Dermis blood vessel endothelial cell (primary cell): Measurements from ENCODE around the gene YTHDF1. TPM values are rescaled to one million over a fixed set of nuclear protein-coding genes. Genes with fewer than 3 reads are reported as not detected.
"Not testable (repeated sequence)": the region's sequence is repeated elsewhere in the genome, so short reads cannot be mapped to it uniquely, and the experiment has no call there.

Experiments used
- DNase-seq: peaks from one replicate; pipeline ENCODE4 v3.0.0; 2010
- total RNA-seq: library from RNA; depleted of rRNA; stranded (reverse); fragments of >200 nt; gene quantifications from 2 replicates; pipeline ENCODE4 v1.2.3, GENCODE V29; 2014

YTHDF1 gene
- total RNA-seq, 1 donor from 2014 or later: 18.4 TPM

GRCh38 chr20:63226042-63226943 is 10.4 kb upstream of the YTHDF1 start:
- no peak for DNase-seq

- no peak for DNase-seq
Observed at GRCh38 chr20:63225082-63225454, 9.1 kb upstream of the YTHDF1 start.

GRCh38 chr20:63224412-63225081 is 8.6 kb upstream of the YTHDF1 start:
- peak; percentile 50 for DNase-seq

GRCh38 chr20:63223826-63224207 is 7.9 kb upstream of the YTHDF1 start:
- DNase-seq: no peak

- DNase-seq: peak; percentile 67
Observed at GRCh38 chr20:63223121-63223825, 7.3 kb upstream of the YTHDF1 start.

DNA sequence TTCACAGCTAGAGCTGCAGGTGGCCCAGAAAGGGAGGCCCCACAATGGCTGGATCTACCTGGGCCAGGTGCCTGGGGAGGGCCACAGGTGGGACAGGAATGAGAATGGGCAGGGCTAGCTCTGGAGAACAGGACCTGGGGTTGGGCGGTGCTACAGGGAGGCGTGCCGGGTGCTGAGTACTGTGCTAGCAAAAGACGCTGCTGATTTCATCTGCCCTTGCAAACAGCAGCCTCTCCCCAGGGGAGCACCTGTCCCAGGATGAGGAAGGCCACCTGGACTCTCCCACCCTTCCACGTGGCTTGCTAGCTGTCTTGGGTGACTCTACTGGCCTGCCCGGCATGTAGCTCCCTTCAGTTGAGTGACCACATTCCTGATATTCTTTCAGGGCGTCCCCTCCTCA is 6.6 kb upstream of the YTHDF1 start:
- DNase-seq: no peak

- not testable (repeated sequence) for DNase-seq
Observed at GRCh38 chr20:63221400-63222053, 5.6 kb upstream of the YTHDF1 start.

- no peak for DNase-seq
Observed at GRCh38 chr20:63220696-63221399, 4.9 kb upstream of the YTHDF1 start.

- no peak for DNase-seq
Observed at GRCh38 chr20:63219866-63220521, 4.1 kb upstream of the YTHDF1 start.

DNA sequence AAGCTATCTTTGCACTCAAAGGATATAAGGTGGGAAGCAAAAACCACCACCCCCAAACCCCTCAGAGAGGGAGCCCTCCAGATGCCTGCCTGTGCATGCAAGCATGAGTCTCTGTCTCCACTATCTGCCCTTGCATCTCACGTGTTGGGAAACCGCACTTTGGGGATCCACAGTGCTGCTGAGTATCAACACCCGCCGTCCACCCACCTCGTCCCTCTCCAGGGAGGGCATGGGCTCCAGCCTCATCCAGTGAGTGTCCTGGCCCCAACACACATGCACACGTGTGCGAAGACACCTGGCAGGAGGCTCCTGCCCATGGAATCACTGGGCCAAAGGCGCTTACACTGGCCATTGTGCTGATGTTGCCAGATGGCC is 3.5 kb upstream of the YTHDF1 start:
- DNase-seq: no peak

DNA sequence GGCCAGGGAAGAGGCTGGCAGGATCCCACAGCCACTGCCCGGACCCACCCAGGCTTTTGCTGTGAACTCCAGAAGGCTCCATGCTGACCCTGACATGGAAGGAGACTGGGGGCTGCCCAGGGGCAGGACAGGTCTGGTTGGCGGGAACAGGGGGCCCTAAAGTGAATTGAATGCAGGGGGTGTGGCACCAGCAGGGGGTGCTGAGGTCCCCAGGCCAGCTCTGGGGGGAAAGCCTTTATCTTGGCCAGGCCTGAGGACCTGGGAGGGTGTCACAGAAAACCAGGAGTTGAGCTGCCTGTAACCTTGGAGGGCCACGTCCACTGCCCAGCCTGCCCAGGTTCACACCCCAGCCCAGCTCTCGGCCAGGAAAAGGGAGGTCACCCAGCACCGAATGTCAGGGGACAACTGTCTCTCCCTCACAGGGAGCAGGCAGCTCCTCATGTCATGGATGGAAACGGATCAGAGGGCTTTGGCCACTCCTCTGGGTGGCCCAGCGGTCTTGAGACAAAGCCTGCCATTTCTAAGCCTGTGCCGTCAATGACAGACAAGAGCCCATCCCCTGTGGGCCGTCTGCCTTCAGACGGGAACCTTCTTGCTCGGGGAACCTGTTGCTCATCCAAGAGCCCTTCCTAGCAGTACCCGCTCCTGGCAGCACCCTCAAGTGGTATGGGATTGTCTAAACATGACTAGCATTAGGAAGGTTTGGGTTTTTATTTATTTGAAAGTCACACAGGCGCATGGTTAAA is 2.9 kb upstream of the YTHDF1 start:
- DNase-seq: no peak

DNA sequence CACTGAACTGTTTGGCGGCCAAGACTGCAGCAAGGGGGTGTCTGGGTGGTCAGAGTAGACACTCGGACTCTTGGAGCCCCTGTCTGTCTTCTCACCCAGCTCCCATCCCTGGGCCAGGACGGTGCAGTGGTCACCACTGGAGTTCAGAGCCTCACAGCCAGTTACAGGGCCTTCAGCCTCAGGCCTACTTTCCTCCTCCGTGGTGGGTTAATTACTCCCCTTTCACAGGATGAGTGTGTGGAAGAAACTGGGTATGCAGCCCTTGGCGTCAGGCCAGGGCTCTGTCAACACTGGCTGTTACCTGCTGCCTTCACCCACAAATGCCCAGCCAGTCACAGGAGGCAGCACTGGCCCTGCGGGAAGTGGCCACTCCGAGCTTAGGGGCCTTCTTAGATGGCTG is 1.8 kb upstream of the YTHDF1 start:
- DNase-seq: no peak

DNA sequence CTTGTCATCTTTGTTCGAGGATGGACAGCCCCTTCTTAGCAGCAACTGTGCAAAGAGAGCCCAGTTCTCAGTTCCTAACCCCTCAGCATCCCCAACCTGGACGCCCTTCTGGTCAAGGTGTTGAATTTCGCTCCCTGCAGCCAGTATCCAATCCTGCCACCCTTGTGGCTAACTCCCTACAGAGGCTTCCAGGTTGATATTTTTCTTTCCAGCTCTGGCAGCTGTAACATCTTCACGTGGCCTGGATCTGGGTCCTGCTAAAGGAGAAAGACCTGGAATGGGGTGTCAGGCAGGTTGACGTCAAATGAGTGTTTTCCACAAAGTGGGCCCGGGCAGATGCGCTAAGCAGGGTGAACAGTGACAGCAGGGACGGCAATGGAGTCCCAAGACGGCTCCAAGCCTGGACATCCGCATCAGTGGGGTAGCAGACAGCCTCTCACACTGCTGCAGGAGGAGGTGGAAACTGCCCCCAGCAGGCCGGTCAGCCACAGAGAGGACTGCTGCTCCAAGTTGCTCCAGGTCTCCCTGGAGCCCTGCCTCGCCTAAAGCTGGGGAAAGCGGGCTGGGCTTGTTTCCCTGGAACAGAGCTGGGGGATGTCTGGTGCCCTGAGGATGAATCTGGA is 1.0 kb upstream of the YTHDF1 start:
- DNase-seq: no peak

GRCh38 chr20:63215101-63216040 is 560 bp downstream of the YTHDF1 start:
- DNase-seq: peak; percentile 78

GRCh38 chr20:63214514-63214913 is 1.4 kb downstream of the YTHDF1 start:
- DNase-seq: no peak

DNA sequence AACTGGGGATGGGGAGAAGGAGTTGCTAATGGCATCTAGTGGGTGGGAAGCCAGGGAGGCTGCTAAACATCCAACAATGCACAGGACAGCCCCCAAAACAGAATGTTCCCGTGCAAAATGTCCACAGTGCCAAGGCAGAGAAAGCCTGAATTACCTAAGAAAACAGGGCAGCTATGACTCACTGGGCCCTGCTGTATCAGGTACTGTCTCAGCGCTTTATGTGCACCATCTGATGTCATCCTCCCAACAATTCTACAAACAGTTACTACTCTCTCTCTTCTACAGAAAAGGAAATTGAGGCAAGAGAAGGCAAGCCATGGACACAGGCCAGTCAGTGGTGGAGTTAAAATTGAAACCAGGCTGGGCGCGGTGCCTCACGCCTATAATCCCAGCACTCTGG is 3.1 kb downstream of the YTHDF1 start:
- DNase-seq: no peak

- no peak for DNase-seq
Observed at GRCh38 chr20:63212393-63212730, 3.6 kb downstream of the YTHDF1 start.

- no peak for DNase-seq
Observed at GRCh38 chr20:63210011-63210605, 5.8 kb downstream of the YTHDF1 start.

DNA sequence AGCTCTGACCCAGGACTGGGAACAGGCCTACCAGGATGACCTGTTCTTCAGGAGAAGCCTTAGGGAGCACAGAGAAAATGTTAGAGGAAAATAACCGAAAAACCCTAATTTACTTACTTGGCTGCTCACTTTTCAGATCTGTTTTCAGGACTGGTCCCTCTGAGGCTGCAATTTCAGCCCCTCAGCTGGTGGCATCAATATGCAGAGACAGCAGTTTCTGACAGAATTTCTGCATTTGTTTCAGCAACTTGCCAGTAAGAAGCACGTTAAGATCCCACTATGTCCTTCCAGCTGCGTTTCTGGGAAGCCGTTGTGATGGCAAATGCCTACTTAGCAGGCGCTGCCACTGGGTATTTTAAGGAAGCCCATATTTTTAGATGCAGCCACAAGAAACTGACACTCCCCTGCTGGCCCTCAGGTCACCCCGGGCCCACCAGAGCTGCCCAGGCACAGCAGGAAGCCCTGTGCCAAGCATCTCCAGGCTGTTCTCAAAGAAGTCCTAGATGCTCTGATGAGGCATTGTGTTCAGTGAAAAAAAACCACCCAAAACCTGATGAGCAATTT is 7.5 kb downstream of the YTHDF1 start:
- DNase-seq: no peak
